H9 (cell line): ENCODE measurements around the gene ERCC6L2. TPM values are rescaled to one million over a fixed set of nuclear protein-coding genes. Genes with fewer than 3 reads are reported as not detected.

Experiments used
- DNase-seq: peaks from one replicate; pipeline ENCODE4 v3.0.0-alpha.2; 2017
- H2AFZ ChIP-seq: one replicate; pipeline ENCODE4 v1.6.1; 2013; ENCODE audit warnings: mild to moderate bottlenecking, low read length, control low read depth, moderate library complexity
- H2AK5ac ChIP-seq: 2 replicates; pipeline ENCODE4 v1.6.1; 2013; ENCODE audit warnings: low read length, control low read depth, mixed read lengths; ENCODE audit not compliant: insufficient read length
- H2BK120ac ChIP-seq: one replicate; pipeline ENCODE4 v1.6.1; 2013; ENCODE audit warnings: low read depth, mild to moderate bottlenecking, low read length, control low read depth, inconsistent platforms; ENCODE audit not compliant: poor library complexity, severe bottlenecking
- H2BK12ac ChIP-seq: 2 replicates; pipeline ENCODE4 v1.6.1; 2013; ENCODE audit warnings: low read length, control low read depth, mixed read lengths, low read depth; ENCODE audit not compliant: insufficient read length
- H2BK15ac ChIP-seq: 2 replicates; pipeline ENCODE4 v1.6.1; 2013; ENCODE audit warnings: low read depth, low read length, control low read depth
- H2BK20ac ChIP-seq: one replicate; pipeline ENCODE4 v1.6.1; 2013; ENCODE audit warnings: low read depth, mild to moderate bottlenecking, low read length, control low read depth, inconsistent platforms; ENCODE audit not compliant: poor library complexity, severe bottlenecking
- H2BK5ac ChIP-seq: 2 replicates; pipeline ENCODE4 v1.6.1; 2013; ENCODE audit warnings: low read length, control low read depth, mixed read lengths; ENCODE audit not compliant: insufficient read length
- H3K14ac ChIP-seq: 2 replicates; pipeline ENCODE4 v1.6.1; 2013; ENCODE audit warnings: low read length, control low read depth; ENCODE audit not compliant: insufficient read depth
- H3K18ac ChIP-seq: 2 replicates; pipeline ENCODE4 v1.6.1; 2013; ENCODE audit warnings: low read depth, mild to moderate bottlenecking, mixed read lengths, low read length, control low read depth; ENCODE audit not compliant: insufficient read length
- H3K23ac ChIP-seq: 2 replicates; pipeline ENCODE4 v1.6.1; 2013; ENCODE audit warnings: low read length, control low read depth, mixed read lengths, low read depth; ENCODE audit not compliant: insufficient read length
- H3K23me2 ChIP-seq: 2 replicates; pipeline ENCODE4 v1.6.1; 2013; ENCODE audit warnings: low read depth, mild to moderate bottlenecking, mixed read lengths, low read length, control low read depth; ENCODE audit not compliant: insufficient read length, poor library complexity, severe bottlenecking
- H3K27ac ChIP-seq: 2 replicates; pipeline ENCODE4 v1.5.1; 2013; ENCODE audit warnings: low read length, control low read depth, mixed read lengths, low read depth; ENCODE audit not compliant: insufficient read length
- H3K27me3 ChIP-seq: 2 replicates; pipeline ENCODE4 v1.6.1; 2013; ENCODE audit warnings: low read length, control low read depth, inconsistent platforms; ENCODE audit not compliant: insufficient read depth
- H3K4ac ChIP-seq: 2 replicates; pipeline ENCODE4 v1.6.1; 2013; ENCODE audit warnings: low read depth, mild to moderate bottlenecking, control low read depth, inconsistent platforms, low read length, moderate library complexity
- H3K4me1 ChIP-seq: 2 replicates; pipeline ENCODE4 v1.6.1; 2013; ENCODE audit warnings: low read length, control low read depth, inconsistent platforms; ENCODE audit not compliant: insufficient read depth
- H3K4me2 ChIP-seq: 2 replicates; pipeline ENCODE4 v1.6.1; 2013; ENCODE audit warnings: low read length, control low read depth, mixed read lengths; ENCODE audit not compliant: insufficient read length, insufficient read depth
- H3K56ac ChIP-seq: 2 replicates; pipeline ENCODE4 v1.6.1; 2013; ENCODE audit warnings: low read depth, mild to moderate bottlenecking, mixed read lengths, low read length, control low read depth; ENCODE audit not compliant: insufficient read length
- H3K79me1 ChIP-seq: 2 replicates; pipeline ENCODE4 v1.6.1; 2013; ENCODE audit warnings: low read depth, mild to moderate bottlenecking, moderate library complexity, low read length, control low read depth, inconsistent platforms; ENCODE audit not compliant: insufficient read depth, poor library complexity, severe bottlenecking
- H3K79me2 ChIP-seq: 2 replicates; pipeline ENCODE4 v1.6.1; 2013; ENCODE audit warnings: low read length, control low read depth, inconsistent platforms; ENCODE audit not compliant: insufficient read depth
- H3K9ac ChIP-seq: 2 replicates; pipeline ENCODE4 v1.6.1; 2013; ENCODE audit warnings: low read length, control low read depth, mixed read lengths; ENCODE audit not compliant: insufficient read length; ENCODE audit errors: extremely low read depth
- H3K9me3 ChIP-seq: one replicate; pipeline ENCODE4 v1.6.1; 2013; ENCODE audit warnings: low read depth, low read length, inconsistent platforms; ENCODE audit not compliant: control insufficient read depth
- H3T11ph ChIP-seq: one replicate; pipeline ENCODE4 v1.6.1; 2013; ENCODE audit warnings: mild to moderate bottlenecking, low read length, control low read depth, inconsistent platforms
- H4K20me1 ChIP-seq: one replicate; pipeline ENCODE4 v1.6.1; 2013; ENCODE audit not compliant: control insufficient read depth, insufficient read length, insufficient read depth
- H4K5ac ChIP-seq: 2 replicates; pipeline ENCODE4 v1.6.1; 2013; ENCODE audit warnings: low read depth, mild to moderate bottlenecking, mixed read lengths, low read length, control low read depth; ENCODE audit not compliant: insufficient read length
- H4K8ac ChIP-seq: replicated peaks from 2 replicates; pipeline ENCODE4 v1.6.1; 2013; ENCODE audit warnings: low read length, control low read depth, mixed read lengths, low read depth; ENCODE audit not compliant: insufficient read length
- H4K91ac ChIP-seq: 2 replicates; pipeline ENCODE4 v1.6.1; 2013; ENCODE audit warnings: low read depth, mild to moderate bottlenecking, moderate library complexity, mixed read lengths, low read length, control low read depth; ENCODE audit not compliant: insufficient read length
- H3K27ac Mint-ChIP-seq, 3 experiments: 2 replicates in 2 of 3; 3 replicates in 1 of 3; pipeline ENCODE4 v1.8.0; 2020 to 2021; ENCODE audit warnings: mixed read lengths in 3 of 3, mild to moderate bottlenecking in 1 of 3, moderate library complexity in 1 of 3
- H3K27me3 Mint-ChIP-seq: 2 replicates; pipeline ENCODE4 v1.8.0; 2021; ENCODE audit warnings: low read depth, mild to moderate bottlenecking, moderate library complexity, mixed read lengths
- H3K36me3 Mint-ChIP-seq, 3 experiments: 2 replicates in 2 of 3; 3 replicates in 1 of 3; pipeline ENCODE4 v1.8.0; 2020 to 2021; ENCODE audit warnings: low read depth in 3 of 3, mixed read lengths in 3 of 3; ENCODE audit not compliant: insufficient read depth in 1 of 3
- H3K4me1 Mint-ChIP-seq, 2 experiments: 2 replicates each; pipeline ENCODE4 v1.8.0; 2020; ENCODE audit warnings: mixed read lengths in 2 of 2
- H3K4me3 Mint-ChIP-seq, 2 experiments: 2 replicates in 1 of 2; 3 replicates in 1 of 2; pipeline ENCODE4 v1.8.0; 2020 to 2021; ENCODE audit warnings: mild to moderate bottlenecking in 2 of 2, mixed read lengths in 2 of 2, moderate library complexity in 1 of 2
- H3K9me3 Mint-ChIP-seq, 2 experiments: 2 replicates in 1 of 2; 3 replicates in 1 of 2; pipeline ENCODE4 v1.8.0; 2020; ENCODE audit warnings: mild to moderate bottlenecking in 2 of 2, mixed read lengths in 2 of 2, moderate library complexity in 1 of 2
- WGBS: extraction: QIAGEN DNeasy Blood & Tissue Kit; methylation state at CpG from one replicate; pipeline ENCODE4 v1.1.7; 2013; ENCODE audit warnings: missing lambda C conversion rate, low lambda C conversion rate, mixed read lengths; ENCODE audit not compliant: insufficient read length; ENCODE audit errors: extremely low coverage; 5-methylcytosine and 5-hydroxymethylcytosine counted together
- total RNA-seq: library from RNA; stranded (reverse); gene quantifications from 2 replicates; pipeline ENCODE4 v1.2.1, GENCODE V29; 2021
- TF ChIP-seq, protein P1 (sequence below): fragments of 200-600 bp; sonication (generic); conservative IDR thresholded peaks from 3 replicates; pipeline ENCODE4 v1.8.0; 2021; ENCODE audit warnings: antibody characterized with exemption, mild to moderate bottlenecking

ERCC6L2 gene
- total RNA-seq, 1 experiment from 2014 or later: 57.7 TPM

GRCh38 chr9:95935861-95936578 lies 60.5 kb downstream of the ERCC6L2 start:
- no peaks in the 10 kb centered on the region for H3K79me2 ChIP-seq
- H3K18ac ChIP-seq: no peak overlapping the region
- no peak for DNase-seq
- TF ChIP-seq, protein P1, sequence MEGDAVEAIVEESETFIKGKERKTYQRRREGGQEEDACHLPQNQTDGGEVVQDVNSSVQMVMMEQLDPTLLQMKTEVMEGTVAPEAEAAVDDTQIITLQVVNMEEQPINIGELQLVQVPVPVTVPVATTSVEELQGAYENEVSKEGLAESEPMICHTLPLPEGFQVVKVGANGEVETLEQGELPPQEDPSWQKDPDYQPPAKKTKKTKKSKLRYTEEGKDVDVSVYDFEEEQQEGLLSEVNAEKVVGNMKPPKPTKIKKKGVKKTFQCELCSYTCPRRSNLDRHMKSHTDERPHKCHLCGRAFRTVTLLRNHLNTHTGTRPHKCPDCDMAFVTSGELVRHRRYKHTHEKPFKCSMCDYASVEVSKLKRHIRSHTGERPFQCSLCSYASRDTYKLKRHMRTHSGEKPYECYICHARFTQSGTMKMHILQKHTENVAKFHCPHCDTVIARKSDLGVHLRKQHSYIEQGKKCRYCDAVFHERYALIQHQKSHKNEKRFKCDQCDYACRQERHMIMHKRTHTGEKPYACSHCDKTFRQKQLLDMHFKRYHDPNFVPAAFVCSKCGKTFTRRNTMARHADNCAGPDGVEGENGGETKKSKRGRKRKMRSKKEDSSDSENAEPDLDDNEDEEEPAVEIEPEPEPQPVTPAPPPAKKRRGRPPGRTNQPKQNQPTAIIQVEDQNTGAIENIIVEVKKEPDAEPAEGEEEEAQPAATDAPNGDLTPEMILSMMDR: no peak
- no peaks in the 10 kb centered on the region for H3K27me3 ChIP-seq
- no peak overlapping the region for H3K4ac ChIP-seq
- H3K14ac ChIP-seq: no peak overlapping the region
- H2BK5ac ChIP-seq: no peak overlapping the region
- peaks cover 15 to 19% of the 10 kb centered on the region in 2 experiments for H3K4me1 Mint-ChIP-seq
- no peak overlapping the region for H2AK5ac ChIP-seq
- no peak overlapping the region for H3K4me2 ChIP-seq
- no peak overlapping the region for H3K23ac ChIP-seq
- H4K91ac ChIP-seq: no peak overlapping the region
- no peak overlapping the region for H2BK20ac ChIP-seq
- peaks cover 3 to 5% of the 10 kb centered on the region in 2 experiments; a peak in 3 of 5 replicates for H3K9me3 Mint-ChIP-seq
- H4K20me1 ChIP-seq: no peaks in the 10 kb centered on the region
- WGBS: no CpG with 5 or more reads among the region's 2 CpGs
- peak overlapping the region in 1 of 3 experiments; percentile 38; a peak in 2 of 7 replicates for H3K27ac Mint-ChIP-seq
- H4K8ac ChIP-seq: no peak overlapping the region
- no peak overlapping the region for H2BK15ac ChIP-seq
- no peak overlapping the region for H3K9ac ChIP-seq
- peaks cover 42 to 59% (median 49%) of the 10 kb centered on the region in 3 experiments for H3K36me3 Mint-ChIP-seq
- no peaks in the 10 kb centered on the region for H3K9me3 ChIP-seq
- H3K23me2 ChIP-seq: no peaks in the 10 kb centered on the region
- H3T11ph ChIP-seq: no peak overlapping the region
- no peak overlapping the region for H3K27ac ChIP-seq
- H3K79me1 ChIP-seq: no peaks in the 10 kb centered on the region
- no peak overlapping the region for H4K5ac ChIP-seq
- no peaks in the 10 kb centered on the region for H3K4me1 ChIP-seq
- H2BK120ac ChIP-seq: no peak overlapping the region
- H2AFZ ChIP-seq: no peak overlapping the region
- no peak overlapping the region for H3K4me3 Mint-ChIP-seq
- no peak overlapping the region for H2BK12ac ChIP-seq
- H3K27me3 Mint-ChIP-seq: no peaks in the 10 kb centered on the region
- no peak overlapping the region for H3K56ac ChIP-seq
